HFF-Myc (cell line): ENCODE results near the gene NOL8.

Experiments used
- DNase-seq: peaks from one replicate; pipeline ENCODE4 v3.0.0-alpha.2; 2011; ENCODE audit warnings: low read depth; ENCODE audit errors: extremely low read depth
- H3K4me3 ChIP-seq: replicated peaks from 2 replicates; pipeline ENCODE4 v1.5.1; 2011; ENCODE audit warnings: low read depth, mild to moderate bottlenecking, control low read depth, low read length
- CTCF ChIP-seq: IDR thresholded peaks from 2 replicates; pipeline ENCODE4 v1.5.1; 2012; ENCODE audit warnings: mild to moderate bottlenecking, low read depth, low read length, control low read depth; ENCODE audit errors: missing control alignments

NOL8 gene

DNA sequence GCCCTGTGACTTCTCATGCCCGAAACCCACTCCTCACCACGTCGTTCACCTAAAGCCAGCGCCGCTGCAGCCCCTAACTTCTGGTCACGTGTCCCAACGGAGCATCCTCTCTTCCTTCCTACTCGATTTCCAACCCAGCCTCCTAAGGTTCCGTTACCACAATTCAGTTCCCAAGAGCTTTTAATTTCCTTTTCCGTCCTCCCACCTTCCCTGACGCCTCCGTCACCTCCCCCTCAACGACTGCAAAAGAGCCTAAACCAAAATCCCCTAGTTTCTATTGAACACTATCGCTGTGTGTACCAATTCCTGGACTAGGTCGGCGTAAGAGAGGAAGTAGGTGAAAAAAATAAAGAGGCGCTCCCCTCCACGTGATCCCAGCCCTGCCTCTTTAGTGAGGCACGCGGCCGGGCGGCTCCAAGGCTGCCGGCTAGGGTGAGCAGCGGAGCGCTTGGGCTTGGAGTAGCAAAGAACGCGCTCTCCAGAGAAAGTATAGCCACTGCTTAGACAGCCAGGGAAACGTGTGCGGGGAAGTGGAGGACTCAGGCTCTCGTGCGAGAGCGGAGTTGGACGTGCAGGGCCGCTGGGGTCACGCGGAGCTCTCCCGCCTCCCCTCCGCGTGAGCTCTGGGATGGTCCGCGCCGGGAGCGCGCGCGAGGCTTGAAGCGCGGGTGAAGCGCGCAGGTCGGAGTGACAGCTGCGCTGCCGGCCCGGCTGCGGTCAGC, at the start of gene NOL8, which contains the start of gene CENPP:
NOL8 (minus strand) TSS at position 82 of the 722 bp plus-strand sequence. CDS start 1,189 bp downstream, outside the sequence.
CENPP (plus strand) TSS at position 685 of the 722 bp plus-strand sequence.
- TF ChIP-seq CTCF, result no peak
- peak within 1 kb of the TSS; percentile 93 for H3K4me3 ChIP-seq
- DNase-seq, result peak; percentile 66

- no peak overlapping the region for H3K4me3 ChIP-seq
- no peak for TF ChIP-seq CTCF
- no peak for DNase-seq
These were observed 48.0 kb upstream of the NOL8 start for GRCh38 chr9:92373167-92373566.

GRCh38 chr9:92369075-92369474, 43.9 kb upstream of the NOL8 start:
- DNase-seq, result no peak
- TF ChIP-seq CTCF, result no peak
- no peak overlapping the region for H3K4me3 ChIP-seq

DNA sequence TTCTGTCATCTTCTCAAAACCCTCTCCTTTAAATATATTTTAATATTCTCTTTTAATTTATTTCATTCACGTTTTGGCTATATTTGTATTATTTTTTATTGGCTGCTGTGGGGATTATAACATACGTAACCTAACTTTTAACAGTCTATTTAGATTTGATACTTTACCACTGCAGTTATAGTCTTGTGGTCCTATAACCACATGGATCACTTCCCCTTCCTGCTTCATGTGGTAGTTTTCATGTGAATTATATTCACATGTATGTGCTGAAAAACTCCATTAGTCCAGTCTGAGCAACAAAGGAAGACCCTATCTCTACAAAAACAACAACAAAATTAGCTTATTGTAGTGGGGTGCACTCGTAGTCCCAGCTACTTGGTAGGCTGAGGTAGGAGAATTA, 34.9 kb upstream of the NOL8 start:
- no peak for TF ChIP-seq CTCF
- DNase-seq, result no peak

DNA sequence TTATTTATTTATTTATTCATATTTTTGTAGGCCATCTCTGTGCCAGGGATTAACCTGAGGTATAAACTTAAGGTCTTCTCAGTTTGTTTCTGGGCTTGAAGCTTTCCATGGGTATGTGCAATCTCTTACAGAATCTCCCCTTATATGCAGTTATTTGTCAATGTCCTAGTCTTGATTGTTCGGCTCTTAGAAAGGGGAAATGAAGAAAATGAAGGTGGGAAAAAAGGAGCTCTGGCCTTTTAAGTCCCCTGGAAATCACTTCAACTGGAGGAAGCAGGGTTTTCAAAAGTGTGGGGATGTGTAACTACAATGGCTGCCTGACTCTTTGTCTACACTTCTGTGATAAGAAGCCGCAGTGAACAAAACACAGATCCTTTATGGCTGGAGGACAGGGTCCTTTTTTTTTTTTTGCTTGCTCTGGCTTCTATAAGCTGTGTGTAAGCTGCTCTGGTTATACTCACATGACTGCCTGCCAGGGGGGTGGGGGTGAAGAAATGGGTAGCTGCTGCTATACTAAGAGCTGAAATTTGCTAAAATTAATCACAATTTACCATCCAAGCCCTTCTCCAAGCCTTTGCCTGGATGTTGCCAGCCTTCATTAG, 34.3 kb upstream of the NOL8 start:
- no peak overlapping the region for H3K4me3 ChIP-seq
- no peak for TF ChIP-seq CTCF
- no peak for DNase-seq

More for the DNA sequence above, 34.9 kb upstream of the NOL8 start:
- H3K4me3 ChIP-seq, result no peak overlapping the region

DNA sequence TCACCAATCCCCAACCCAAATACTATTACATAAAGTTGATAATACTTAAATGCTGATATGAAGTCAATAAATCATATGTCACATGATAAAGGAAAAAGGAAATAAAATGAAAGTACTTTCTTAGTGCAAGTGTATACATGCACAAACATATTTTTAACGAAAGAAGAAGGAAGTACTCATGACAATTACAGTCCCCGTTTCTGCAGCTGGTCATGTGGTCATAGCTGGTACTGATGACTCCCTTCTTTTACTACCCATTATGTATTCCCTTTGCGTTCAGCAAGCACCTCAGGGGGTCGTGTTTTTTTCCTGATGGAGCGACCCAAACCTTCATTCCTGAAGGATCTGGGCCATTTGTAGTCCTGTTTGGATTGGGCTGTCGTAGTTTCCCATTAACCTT, 27.9 kb upstream of the NOL8 start:
- H3K4me3 ChIP-seq, result no peak overlapping the region
- no peak for TF ChIP-seq CTCF
- DNase-seq, result no peak
